OCI-LY1 (cell line): ENCODE data around the gene SECTM1.

ENCODE experiments used
- H2AFZ ChIP-seq: fragments of 200-600 bp; sonication (generic), shearing (Covaris generic); 2 replicates; pipeline ENCODE4 v1.6.0; 2014; ENCODE audit warnings: antibody characterized with exemption, mild to moderate bottlenecking, low read length
- H3F3A ChIP-seq: fragments of 200-600 bp; sonication (generic), shearing (Covaris generic); 2 replicates; pipeline ENCODE4 v1.6.0; 2014; ENCODE audit warnings: mild to moderate bottlenecking, antibody characterized with exemption, low read length, moderate library complexity; ENCODE audit not compliant: insufficient read depth
- H3K27ac ChIP-seq: fragments of 200-600 bp; sonication (generic); 2 replicates; pipeline ENCODE4 v1.5.1; 2014; ENCODE audit warnings: low read length, mixed run types, mild to moderate bottlenecking, low read depth; ENCODE audit not compliant: poor library complexity, severe bottlenecking
- H3K27me3 ChIP-seq: fragments of 200-600 bp; sonication (generic); 2 replicates; pipeline ENCODE4 v1.6.0; 2014; ENCODE audit warnings: antibody characterized with exemption, mild to moderate bottlenecking, low read length, moderate library complexity; ENCODE audit not compliant: insufficient read depth
- H3K36me3 ChIP-seq: fragments of 200-600 bp; sonication (generic); 2 replicates; pipeline ENCODE4 v1.6.1; 2014; ENCODE audit warnings: mild to moderate bottlenecking, antibody characterized with exemption, low read length, moderate library complexity, mixed read lengths; ENCODE audit not compliant: insufficient read depth
- H3K4me1 ChIP-seq: fragments of 200-600 bp; sonication (generic); 2 replicates; pipeline ENCODE4 v1.5.1; 2014; ENCODE audit warnings: mild to moderate bottlenecking, low read length, moderate library complexity; ENCODE audit not compliant: insufficient read depth, severe bottlenecking
- H3K4me2 ChIP-seq: fragments of 200-600 bp; sonication (generic), shearing (Covaris generic); 2 replicates; pipeline ENCODE4 v1.6.1; 2014; ENCODE audit warnings: low read length
- H3K4me3 ChIP-seq: fragments of 200-600 bp; sonication (generic); 2 replicates; pipeline ENCODE4 v1.5.1; 2014; ENCODE audit warnings: low read length, low read depth, mild to moderate bottlenecking, mixed read lengths; ENCODE audit not compliant: poor library complexity, severe bottlenecking
- H3K79me2 ChIP-seq: fragments of 200-600 bp; shearing (Covaris generic); 2 replicates; pipeline ENCODE4 v1.6.1; 2016; ENCODE audit warnings: mixed run types, low read length, mixed read lengths; ENCODE audit not compliant: insufficient read depth
- H3K9ac ChIP-seq: fragments of 200-600 bp; sonication (generic), shearing (Covaris generic); 2 replicates; pipeline ENCODE4 v1.6.1; 2014; ENCODE audit warnings: mild to moderate bottlenecking, low read length, mixed read lengths
- H3K9me2 ChIP-seq: fragments of 200-600 bp; sonication (generic), shearing (Covaris generic); 2 replicates; pipeline ENCODE4 v1.6.1; 2014; ENCODE audit warnings: low read depth, mild to moderate bottlenecking, low read length, mixed read lengths
- H3K9me3 ChIP-seq: fragments of 200-600 bp; shearing (Covaris generic); 2 replicates; pipeline ENCODE4 v1.6.1; 2014; ENCODE audit warnings: low read length, mixed read lengths
- H4K20me1 ChIP-seq: fragments of 200-600 bp; sonication (generic), shearing (Covaris generic); 2 replicates; pipeline ENCODE4 v1.6.0; 2016; ENCODE audit warnings: mild to moderate bottlenecking, low read length; ENCODE audit not compliant: insufficient read depth
- EZH2 ChIP-seq: fragments of 200-600 bp; sonication (generic), shearing (Covaris generic); IDR thresholded peaks from 2 replicates; pipeline ENCODE4 v1.8.0; 2017; ENCODE audit warnings: borderline replicate concordance, mixed run types, mild to moderate bottlenecking, antibody characterized with exemption, low read length, moderate library complexity, mixed read lengths
- TF ChIP-seq, protein P1 (sequence below): fragments of 200-600 bp; sonication (generic), shearing (Covaris generic); IDR thresholded peaks from 2 replicates; pipeline ENCODE4 v1.5.1; 2017; ENCODE audit warnings: mild to moderate bottlenecking, antibody characterized with exemption, low read length, moderate library complexity, mixed read lengths

Gene SECTM1

DNA sequence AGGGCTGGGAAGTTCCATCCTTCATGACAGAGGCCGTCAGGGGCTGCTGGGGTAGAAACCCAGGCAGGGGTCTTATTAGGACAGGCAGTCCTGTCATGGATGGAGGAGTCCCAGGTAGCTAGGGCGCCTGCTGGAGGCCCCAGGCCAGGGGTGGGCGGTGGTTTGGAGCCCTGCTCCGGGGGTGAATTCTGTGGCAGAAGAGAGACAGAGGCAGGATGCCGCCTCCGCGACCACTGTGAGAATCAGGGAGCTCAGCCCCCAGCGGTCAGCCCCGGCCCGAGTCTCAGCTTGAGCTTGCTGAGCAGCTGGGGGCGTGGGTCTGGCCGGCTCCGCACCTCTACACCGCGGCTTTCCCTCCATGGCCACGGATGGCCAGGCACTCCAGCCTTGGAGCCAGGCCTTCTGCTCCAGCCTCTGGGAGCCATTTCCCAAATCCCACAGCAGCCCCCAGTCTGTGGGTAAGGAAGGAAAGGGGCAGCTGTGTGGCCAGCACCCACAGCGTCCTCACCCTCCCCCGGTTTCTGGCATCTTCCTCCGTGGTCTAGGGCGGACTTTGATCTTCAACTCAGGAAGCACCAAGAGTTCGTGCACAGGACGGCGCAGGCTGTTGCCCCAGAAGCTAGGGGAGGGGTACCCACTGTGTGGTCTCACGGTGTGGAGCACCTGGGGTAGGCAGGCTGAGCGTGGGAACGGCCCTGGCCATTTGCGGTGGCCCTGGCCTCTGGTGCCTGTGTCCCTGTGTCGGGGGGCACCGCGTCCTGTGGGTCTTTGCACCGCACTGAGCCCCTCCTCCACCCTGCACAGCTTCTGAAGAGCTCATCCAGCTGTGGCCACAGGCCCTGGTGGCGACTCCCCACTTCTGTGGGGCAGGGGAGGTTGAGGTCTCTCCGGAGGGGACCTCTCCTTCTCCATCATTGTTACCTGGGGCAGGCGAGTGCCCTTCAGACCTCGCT is 30.3 kb downstream of the SECTM1 start:
- TF ChIP-seq, protein P1, sequence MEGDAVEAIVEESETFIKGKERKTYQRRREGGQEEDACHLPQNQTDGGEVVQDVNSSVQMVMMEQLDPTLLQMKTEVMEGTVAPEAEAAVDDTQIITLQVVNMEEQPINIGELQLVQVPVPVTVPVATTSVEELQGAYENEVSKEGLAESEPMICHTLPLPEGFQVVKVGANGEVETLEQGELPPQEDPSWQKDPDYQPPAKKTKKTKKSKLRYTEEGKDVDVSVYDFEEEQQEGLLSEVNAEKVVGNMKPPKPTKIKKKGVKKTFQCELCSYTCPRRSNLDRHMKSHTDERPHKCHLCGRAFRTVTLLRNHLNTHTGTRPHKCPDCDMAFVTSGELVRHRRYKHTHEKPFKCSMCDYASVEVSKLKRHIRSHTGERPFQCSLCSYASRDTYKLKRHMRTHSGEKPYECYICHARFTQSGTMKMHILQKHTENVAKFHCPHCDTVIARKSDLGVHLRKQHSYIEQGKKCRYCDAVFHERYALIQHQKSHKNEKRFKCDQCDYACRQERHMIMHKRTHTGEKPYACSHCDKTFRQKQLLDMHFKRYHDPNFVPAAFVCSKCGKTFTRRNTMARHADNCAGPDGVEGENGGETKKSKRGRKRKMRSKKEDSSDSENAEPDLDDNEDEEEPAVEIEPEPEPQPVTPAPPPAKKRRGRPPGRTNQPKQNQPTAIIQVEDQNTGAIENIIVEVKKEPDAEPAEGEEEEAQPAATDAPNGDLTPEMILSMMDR = no peak
- no peak for TF ChIP-seq EZH2
- no peaks in the 10 kb centered on the region for H3K79me2 ChIP-seq
- H3K36me3 ChIP-seq = no peaks in the 10 kb centered on the region
- no peak overlapping the region for H3K4me3 ChIP-seq
- no peaks in the 10 kb centered on the region for H3F3A ChIP-seq
- no peaks in the 10 kb centered on the region for H3K9me2 ChIP-seq
- H4K20me1 ChIP-seq = no peaks in the 10 kb centered on the region
- peaks cover 11% of the 10 kb centered on the region for H3K4me1 ChIP-seq
- H3K9ac ChIP-seq = no peak overlapping the region
- no peaks in the 10 kb centered on the region for H3K9me3 ChIP-seq
- H3K27me3 ChIP-seq = peaks cover 12% of the 10 kb centered on the region; the same call in 1 of the 2 replicates
- no peak overlapping the region for H3K4me2 ChIP-seq
- H3K27ac ChIP-seq = no peak overlapping the region
- no peak overlapping the region for H2AFZ ChIP-seq

DNA sequence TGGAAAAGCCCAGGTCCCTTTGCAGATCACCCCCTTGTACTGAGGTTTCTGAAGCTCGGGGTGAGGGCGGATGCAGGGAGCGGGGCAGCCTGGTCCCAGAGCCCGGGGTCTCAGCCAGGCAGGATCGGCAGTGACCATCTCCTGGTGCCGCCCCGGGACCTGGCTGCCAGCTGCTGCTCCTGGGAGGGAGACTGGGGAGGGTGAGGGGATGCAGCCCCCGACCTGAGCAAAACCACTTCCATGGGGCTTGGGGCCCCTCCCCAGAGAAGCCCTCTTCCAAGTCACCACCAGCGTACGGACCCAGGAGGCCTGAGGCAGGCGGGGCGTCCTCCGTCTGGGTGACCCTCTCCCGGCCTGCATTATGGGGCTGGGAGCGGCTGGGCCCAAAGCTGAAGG is 31.0 kb downstream of the SECTM1 start:
- Histone ChIP-seq H3K79me2 (no peaks in the 10 kb centered on the region), H3F3A (no peaks in the 10 kb centered on the region), H2AFZ (no peak overlapping the region), H3K4me1 (peaks cover 18% of the 10 kb centered on the region), H3K9me2 (no peaks in the 10 kb centered on the region), H4K20me1 (no peaks in the 10 kb centered on the region), H3K27me3 (peaks cover 12% of the 10 kb centered on the region; the same call in 1 of the 2 replicates), H3K9me3 (no peaks in the 10 kb centered on the region), H3K4me3 (no peak overlapping the region), H3K4me2 (no peak overlapping the region), H3K36me3 (no peaks in the 10 kb centered on the region), H3K9ac (no peak overlapping the region), H3K27ac (no peak overlapping the region)
- no peak for TF ChIP-seq EZH2
- TF ChIP-seq, protein P1 = no peak

DNA sequence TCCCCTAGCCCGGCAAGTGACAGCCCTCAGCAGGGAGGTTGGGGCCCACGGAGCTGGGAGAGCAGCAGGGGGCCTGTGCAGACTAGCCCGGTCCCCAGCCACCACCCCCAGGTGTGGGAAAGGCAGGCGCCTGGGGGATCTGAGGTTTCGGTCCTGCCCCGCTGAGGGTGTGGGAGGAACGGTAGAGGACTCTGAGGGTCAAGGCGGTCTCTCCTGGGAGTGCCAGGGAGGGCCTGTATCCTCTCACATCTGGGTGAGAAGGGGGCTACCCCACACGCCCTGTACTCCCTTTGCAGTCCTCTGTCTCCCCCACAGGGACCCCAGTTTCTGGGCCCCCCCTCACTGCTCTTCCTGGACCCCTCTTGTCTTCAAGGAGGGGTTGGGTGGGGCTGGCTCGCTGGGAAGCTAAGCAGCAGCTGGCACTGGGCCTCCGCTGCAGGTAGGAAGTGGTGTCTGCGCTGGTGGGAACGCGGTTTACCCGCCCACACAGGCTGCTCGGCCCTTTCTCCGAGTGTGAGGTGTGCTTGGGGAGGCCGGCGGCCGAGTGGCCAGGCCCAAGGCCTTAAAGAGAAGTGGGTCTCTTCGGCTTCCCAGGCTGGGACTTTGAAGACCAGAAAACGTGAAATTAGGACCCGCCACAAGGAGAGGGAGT is 31.5 kb downstream of the SECTM1 start:
- TF ChIP-seq EZH2 = no peak
- TF ChIP-seq, protein P1 = no peak
- Histone ChIP-seq H3K9ac (no peak overlapping the region), H3K4me2 (no peak overlapping the region)

More for the DNA sequence above, 31.5 kb downstream of the SECTM1 start:
- no peaks in the 10 kb centered on the region for H3K9me2 ChIP-seq
- H3K27me3 ChIP-seq = peaks cover 12% of the 10 kb centered on the region; the same call in 1 of the 2 replicates
- no peak overlapping the region for H2AFZ ChIP-seq
- peaks cover 23% of the 10 kb centered on the region for H3K4me1 ChIP-seq
- no peaks in the 10 kb centered on the region for H3K9me3 ChIP-seq
- H3K36me3 ChIP-seq = no peaks in the 10 kb centered on the region
- H3K79me2 ChIP-seq = no peaks in the 10 kb centered on the region
- H4K20me1 ChIP-seq = no peaks in the 10 kb centered on the region
- H3K27ac ChIP-seq = no peak overlapping the region
- H3F3A ChIP-seq = no peaks in the 10 kb centered on the region
- H3K4me3 ChIP-seq = no peak overlapping the region
